SJSA1 (cell line): Measurements from ENCODE around the gene CFAP65. TPM values are rescaled to one million over a fixed set of nuclear protein-coding genes. Genes with fewer than 3 reads are reported as not detected.

ENCODE experiments used
- DNase-seq, 2 experiments: peaks; one replicate each; pipeline ENCODE4 v3.0.0-alpha.2; 2015 to 2020; ENCODE audit warnings: low spot score in 2 of 2, low read depth in 1 of 2
- H3K27ac ChIP-seq: fragments of 250-450 bp; sonication (Bioruptor Pico); 2 replicates; pipeline ENCODE4 v1.5.1; 2020; ENCODE audit warnings: mild to moderate bottlenecking, moderate library complexity
- H3K27me3 ChIP-seq: fragments of 250-450 bp; sonication (Bioruptor Pico); replicated peaks from 2 replicates; pipeline ENCODE4 v1.5.1; 2020; ENCODE audit warnings: mild to moderate bottlenecking, moderate library complexity
- H3K36me3 ChIP-seq: fragments of 250-450 bp; sonication (Bioruptor Pico); 2 replicates; pipeline ENCODE4 v1.5.1; 2020; ENCODE audit warnings: mild to moderate bottlenecking
- H3K4me1 ChIP-seq: fragments of 250-450 bp; sonication (Bioruptor Pico); replicated peaks from 2 replicates; pipeline ENCODE4 v1.6.1; 2021; ENCODE audit warnings: mild to moderate bottlenecking
- H3K4me3 ChIP-seq: fragments of 250-450 bp; sonication (Bioruptor Pico); 2 replicates; pipeline ENCODE4 v1.5.1; 2020; ENCODE audit warnings: mild to moderate bottlenecking
- H3K9me3 ChIP-seq: fragments of 250-450 bp; sonication (Bioruptor Pico); replicated peaks from 2 replicates; pipeline ENCODE4 v1.5.1; 2020; ENCODE audit warnings: mild to moderate bottlenecking
- total RNA-seq: library from RNA; depleted of rRNA; stranded (reverse); fragments of >200 nt; shearing (Covaris generic); gene quantifications from 2 replicates; pipeline ENCODE4 v1.2.3, GENCODE V29; 2014

CFAP65 gene
- total RNA-seq, 1 experiment from 2014 or later: not detected

DNA sequence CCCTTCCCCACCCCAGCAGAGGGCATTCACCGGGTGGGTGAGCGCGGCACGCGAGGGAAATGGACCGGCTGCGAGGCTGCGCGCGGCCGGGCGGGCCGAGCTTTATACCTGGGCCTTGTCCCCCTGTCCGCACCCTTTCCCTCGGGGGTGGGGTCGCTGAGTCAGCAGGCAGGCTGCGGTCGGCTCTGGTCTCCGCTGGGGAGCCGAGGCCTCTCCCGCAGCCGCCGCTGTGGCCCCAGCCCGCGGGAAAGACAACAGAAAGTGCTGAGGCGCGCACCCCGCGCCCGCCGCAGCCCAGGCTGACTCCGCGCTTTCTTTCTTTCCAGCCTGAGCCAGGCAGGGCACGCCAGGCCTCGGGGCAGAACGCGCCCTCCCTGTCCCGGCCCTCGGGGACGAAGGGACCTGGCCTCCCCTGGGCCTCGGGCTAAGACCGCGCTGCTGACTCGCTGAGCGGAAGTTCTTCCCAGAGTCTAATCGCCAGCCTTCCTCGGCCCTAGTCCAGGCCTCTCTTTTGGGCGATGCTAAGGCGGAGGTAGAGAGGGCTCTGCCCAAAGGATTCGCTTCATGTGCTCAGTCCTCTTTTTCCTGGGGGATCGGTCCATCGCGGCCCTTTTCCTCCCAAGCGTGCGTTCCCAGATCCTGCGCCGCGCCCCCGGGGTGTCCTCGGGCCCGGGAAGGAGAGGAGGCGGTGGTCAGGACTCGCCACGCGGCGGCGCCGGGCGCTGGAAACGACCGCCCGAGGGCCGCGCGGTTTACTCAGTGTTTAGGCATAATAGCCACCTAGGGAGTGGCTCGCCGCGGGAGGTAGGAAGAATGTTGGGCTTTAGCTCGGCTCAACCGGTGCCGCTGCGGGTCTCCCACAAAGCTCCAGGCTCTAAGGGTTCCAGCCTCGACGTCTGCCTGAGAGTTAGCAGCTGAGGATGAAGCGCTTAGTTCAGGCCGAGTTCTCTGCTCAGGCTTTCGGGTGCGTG lies 47.7 kb downstream of the CFAP65 start, which contains the start of gene CRYBA2:
Gene CRYBA2, minus strand, starts transcription at position 78 of the 971 bp plus-strand sequence. CDS start 246 bp downstream, outside the sequence.
- Histone ChIP-seq H3K4me3 (peak within 1 kb of the TSS; percentile 9), H3K27me3 (peaks cover 81% of the 10 kb centered on the region), H3K9me3 (no peaks in the 10 kb centered on the region; the same call in 1 of the 2 replicates), H3K27ac (no peak within 1 kb of the TSS), H3K36me3 (no peaks in the 10 kb centered on the region), H3K4me1 (peaks cover 19% of the 10 kb centered on the region)
- DNase-seq: peak in 1 of 2 experiments; percentile 26

DNA sequence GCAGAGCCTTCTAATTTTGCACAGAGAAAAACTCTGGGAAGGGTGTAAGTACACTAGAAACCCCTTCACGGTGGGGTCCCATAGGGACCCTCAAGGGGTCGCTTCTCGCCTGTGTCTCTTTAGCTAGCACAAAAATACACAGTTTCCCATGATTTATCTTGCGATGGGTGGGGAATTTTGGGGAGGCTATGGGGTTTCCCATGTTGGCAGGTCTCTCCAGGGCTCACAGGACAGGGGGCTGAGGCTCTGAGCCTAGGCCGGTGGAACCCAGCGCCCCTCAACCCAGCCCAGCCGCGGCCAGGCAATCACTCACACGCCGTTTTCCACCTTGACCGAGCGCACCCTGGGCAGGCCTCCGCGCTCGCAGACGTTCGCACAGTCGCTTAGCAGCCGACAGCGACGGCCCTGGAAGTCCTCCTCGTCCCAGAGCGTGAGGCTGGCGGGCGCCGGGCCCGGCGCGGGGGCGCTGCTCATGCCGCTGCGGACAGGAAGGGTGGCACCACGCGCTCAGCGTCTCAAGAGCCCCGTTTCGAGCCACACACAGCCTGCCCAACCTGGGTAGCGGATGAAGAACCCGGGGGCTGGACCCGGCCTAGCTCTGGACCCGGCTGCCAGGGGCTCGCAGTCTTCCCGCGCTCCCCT lies 48.5 kb downstream of the CFAP65 start:
- Histone ChIP-seq H3K36me3 (no peaks in the 10 kb centered on the region), H3K27ac (no peak overlapping the region), H3K9me3 (no peaks in the 10 kb centered on the region; the same call in 1 of the 2 replicates), H3K4me1 (peaks cover 19% of the 10 kb centered on the region), H3K4me3 (no peak overlapping the region), H3K27me3 (peaks cover 82% of the 10 kb centered on the region)
- no peak for DNase-seq

DNA sequence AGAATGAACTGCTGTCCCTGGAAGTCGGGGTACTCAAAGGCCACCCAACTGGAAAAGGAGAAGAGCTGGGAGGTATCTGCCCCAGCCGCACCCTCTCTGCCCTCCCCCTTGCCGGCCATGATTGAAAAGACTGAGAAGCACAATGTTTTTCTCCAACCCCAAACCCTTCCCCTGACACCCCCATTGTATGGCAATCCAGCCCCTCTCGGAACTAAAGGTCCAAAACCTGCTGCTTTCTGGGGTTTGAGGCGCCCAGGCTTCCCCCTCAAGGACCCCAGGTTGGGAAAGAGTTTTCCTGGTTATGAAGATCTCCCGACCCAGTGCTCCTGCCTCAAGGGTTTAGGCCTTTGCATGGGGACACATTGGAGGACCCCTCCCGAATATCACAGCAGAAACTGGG lies 49.1 kb downstream of the CFAP65 start:
- Histone ChIP-seq H3K4me1 (peaks cover 19% of the 10 kb centered on the region), H3K36me3 (no peaks in the 10 kb centered on the region), H3K27ac (no peak overlapping the region), H3K27me3 (peaks cover 89% of the 10 kb centered on the region), H3K4me3 (no peak overlapping the region), H3K9me3 (no peaks in the 10 kb centered on the region; the same call in 1 of the 2 replicates)
- no peak for DNase-seq

DNA sequence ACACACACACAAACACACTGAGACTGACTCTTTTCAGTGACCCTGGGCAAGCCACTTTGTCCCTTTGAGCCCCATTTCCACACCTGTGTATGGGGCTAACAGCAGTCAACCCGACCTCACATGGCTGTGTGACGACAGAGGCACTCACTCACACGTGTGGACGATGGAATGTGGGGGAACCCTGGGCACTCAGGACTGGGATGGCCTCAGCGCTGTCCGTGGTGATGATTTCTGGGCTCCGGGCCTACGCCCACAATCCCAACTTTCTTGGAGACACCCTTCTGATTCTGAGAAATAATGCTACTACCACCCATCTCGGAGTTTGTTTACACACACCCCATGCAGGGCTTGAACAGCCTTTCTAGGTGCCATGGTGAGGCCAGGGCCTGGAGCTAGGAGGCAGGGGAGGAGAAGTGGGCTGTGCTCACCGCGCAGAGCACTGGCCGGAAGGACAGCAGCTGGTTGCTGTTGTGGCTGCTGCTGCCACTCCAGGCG lies 49.6 kb downstream of the CFAP65 start:
- no peaks in the 10 kb centered on the region for H3K36me3 ChIP-seq
- no peak overlapping the region for H3K27ac ChIP-seq
- peaks cover 93% of the 10 kb centered on the region for H3K27me3 ChIP-seq
- peaks cover 19% of the 10 kb centered on the region for H3K4me1 ChIP-seq
- no peak overlapping the region for H3K4me3 ChIP-seq
- DNase-seq: no peak
- no peaks in the 10 kb centered on the region; the same call in 1 of the 2 replicates for H3K9me3 ChIP-seq

- no peak overlapping the region for H3K27ac ChIP-seq
- H3K9me3 ChIP-seq: no peaks in the 10 kb centered on the region; the same call in 1 of the 2 replicates
- DNase-seq: no peak
- H3K36me3 ChIP-seq: no peaks in the 10 kb centered on the region
- no peak overlapping the region for H3K4me3 ChIP-seq
- peaks cover 95% of the 10 kb centered on the region for H3K27me3 ChIP-seq
- peaks cover 15% of the 10 kb centered on the region for H3K4me1 ChIP-seq
Measured at GRCh38 chr2:218990612-218991011, 50.7 kb downstream of the CFAP65 start.

DNA sequence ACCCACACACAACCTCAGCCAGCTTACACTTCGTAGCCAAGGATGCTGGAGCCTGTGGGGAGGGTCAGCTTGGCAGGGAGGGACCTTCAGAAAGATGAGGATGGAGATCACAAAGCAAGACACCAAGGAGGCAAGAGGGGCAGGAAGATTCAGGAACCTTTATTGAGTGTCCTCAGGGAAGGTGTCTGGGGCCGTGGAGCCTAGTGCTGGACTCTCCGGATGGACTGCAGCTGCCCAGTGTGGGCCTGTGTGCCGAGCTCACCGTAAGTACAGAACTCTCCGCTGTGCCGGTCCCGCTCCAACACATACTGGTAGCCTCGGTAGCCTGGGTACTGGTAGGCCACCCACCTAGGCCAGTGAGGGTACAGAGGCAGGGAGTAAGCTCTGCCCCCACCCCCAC lies 51.3 kb downstream of the CFAP65 start:
- Histone ChIP-seq H3K27me3 (peaks cover 93% of the 10 kb centered on the region), H3K4me3 (no peak overlapping the region), H3K36me3 (no peaks in the 10 kb centered on the region), H3K4me1 (peaks cover 15% of the 10 kb centered on the region), H3K27ac (no peak overlapping the region), H3K9me3 (no peaks in the 10 kb centered on the region; the same call in 1 of the 2 replicates)
- DNase-seq: no peak

DNA sequence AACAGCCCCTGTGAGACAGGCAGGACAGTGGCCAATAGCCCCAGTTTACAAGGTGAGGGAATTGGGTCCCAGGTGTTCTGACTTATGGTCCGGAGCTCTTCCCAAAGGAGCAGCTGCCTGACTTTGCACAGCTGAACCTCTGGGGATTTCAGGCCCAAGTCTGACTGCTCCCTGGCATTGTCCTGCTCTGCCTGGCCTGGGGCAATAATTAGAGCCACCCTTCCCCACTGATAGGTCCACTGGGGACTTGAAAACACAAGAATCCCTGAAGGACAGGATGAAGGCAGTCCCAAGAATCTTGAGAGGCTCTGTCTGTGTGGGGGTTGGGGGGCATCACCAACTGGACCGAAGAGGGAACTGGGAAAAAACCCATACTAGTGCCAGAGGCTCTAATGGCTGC lies 52.7 kb downstream of the CFAP65 start:
- no peaks in the 10 kb centered on the region for H3K9me3 ChIP-seq
- H3K27me3 ChIP-seq: peaks cover 93% of the 10 kb centered on the region
- no peak for DNase-seq
- no peaks in the 10 kb centered on the region for H3K36me3 ChIP-seq
- H3K4me1 ChIP-seq: peaks cover 9% of the 10 kb centered on the region
- no peak overlapping the region for H3K27ac ChIP-seq
- H3K4me3 ChIP-seq: no peak overlapping the region

DNA sequence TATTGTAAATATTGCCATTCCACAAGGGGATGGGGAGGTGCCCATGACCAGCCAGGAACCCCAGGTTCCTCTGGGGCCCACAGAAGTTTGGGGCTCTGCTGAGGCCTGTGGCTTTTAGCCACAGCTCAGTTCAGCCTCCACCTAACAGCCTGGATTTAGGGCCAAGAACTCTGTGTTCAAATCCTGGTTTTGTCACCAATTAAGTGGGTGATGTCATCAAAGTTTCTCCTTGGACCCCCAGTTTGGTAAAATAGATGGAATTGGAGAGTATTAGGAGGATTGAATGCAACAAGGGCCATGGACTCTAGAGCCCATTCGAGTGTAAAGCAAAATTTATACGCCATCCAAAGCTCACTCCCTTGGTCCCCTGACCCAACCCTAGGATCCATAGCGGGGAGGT lies 53.2 kb downstream of the CFAP65 start:
- no peaks in the 10 kb centered on the region for H3K9me3 ChIP-seq
- no peak overlapping the region for H3K27ac ChIP-seq
- no peaks in the 10 kb centered on the region for H3K36me3 ChIP-seq
- H3K4me1 ChIP-seq: peaks cover 4% of the 10 kb centered on the region
- H3K27me3 ChIP-seq: peaks cover 93% of the 10 kb centered on the region
- no peak overlapping the region for H3K4me3 ChIP-seq
- DNase-seq: no peak

DNA sequence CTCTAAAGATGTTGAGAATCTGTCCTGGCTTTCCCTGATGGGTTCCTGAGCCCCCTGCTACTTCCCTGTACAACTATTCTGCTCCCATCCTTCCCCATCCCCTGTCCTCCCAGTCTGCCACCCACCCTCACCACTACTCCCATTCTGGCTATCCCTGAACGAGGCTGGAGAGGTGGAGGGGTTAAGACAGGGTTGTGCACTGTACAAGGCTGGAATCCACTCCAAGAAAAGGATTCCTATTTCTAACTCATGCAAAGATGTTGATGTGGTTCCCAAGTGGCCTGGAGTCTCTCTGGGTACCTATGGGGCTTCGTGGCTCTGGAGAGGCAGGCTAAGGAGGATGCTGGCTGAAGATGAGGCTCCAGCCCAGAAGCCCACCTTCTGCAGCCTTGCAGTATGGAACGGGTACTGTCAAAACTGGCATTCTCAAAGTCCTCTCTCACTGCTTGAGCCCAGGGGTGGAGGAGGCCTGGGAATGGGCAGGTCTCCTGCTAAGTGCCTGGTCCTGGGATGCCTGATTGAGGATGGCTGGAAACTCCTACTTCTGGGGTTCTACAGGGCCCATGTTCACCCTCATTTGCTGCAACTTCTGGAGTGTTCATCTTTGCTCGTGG lies 55.1 kb downstream of the CFAP65 start:
- H3K27me3 ChIP-seq: peaks cover 93% of the 10 kb centered on the region
- no peak for DNase-seq
- no peak overlapping the region for H3K27ac ChIP-seq
- H3K4me3 ChIP-seq: no peak overlapping the region
- H3K36me3 ChIP-seq: no peaks in the 10 kb centered on the region
- H3K9me3 ChIP-seq: no peaks in the 10 kb centered on the region
- H3K4me1 ChIP-seq: peaks cover 7% of the 10 kb centered on the region

DNA sequence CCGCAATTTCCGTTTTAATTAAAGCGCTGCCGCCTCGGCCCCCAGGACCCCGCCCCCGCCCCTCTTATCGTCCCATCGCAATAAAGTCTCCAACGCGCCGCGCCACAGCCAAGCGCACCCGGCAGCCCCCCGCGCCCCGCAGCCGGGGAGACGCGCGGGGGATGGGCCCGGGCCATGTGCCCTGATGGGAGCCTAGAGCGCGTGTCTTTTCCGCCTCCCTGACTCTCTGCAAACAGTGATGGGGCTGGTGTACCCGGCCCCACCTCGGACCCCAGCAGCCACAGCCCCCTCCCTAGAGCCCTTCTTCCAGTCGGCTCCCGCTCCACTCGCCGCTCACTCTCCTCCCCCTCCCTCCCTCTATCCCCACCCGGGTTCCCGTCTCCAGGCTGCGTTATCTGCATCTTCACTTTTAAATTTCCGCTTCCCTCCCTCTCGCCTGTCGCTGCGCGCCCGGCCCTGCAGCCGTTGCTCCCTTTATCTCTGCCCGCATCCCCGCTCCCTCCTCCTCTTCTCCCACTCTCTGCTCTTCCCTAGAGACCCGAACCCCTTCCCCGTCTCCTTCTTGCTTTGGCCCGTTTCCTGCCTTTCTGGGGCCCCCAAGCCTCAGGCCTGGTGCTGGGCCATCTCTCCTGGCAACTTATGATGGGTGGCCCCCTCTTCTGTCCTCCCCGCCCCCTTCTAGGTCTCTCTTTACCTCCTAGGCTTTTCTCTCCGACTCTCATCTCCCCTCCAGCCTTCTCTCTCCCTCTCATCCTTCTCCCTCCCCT lies 55.8 kb downstream of the CFAP65 start:
- Histone ChIP-seq H3K27me3 (peaks cover 92% of the 10 kb centered on the region), H3K27ac (no peak overlapping the region), H3K36me3 (no peaks in the 10 kb centered on the region), H3K4me3 (no peak overlapping the region), H3K4me1 (peaks cover 7% of the 10 kb centered on the region), H3K9me3 (no peaks in the 10 kb centered on the region)
- no peak for DNase-seq

DNA sequence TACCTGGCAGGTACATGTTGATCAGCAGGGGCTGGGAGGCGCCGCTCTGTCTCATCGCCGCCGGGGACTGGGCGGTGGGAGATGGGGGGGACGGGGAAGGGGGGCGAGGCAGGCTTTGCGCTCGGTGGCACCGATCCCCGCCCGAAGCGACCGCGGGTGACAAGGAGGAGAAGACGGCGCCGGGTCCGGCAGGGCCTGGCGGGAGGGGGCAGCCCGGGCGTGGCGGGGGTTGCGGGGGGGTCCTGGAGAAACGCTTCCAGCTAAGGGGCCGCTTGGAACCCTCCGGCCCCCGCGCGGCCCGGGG lies 56.3 kb downstream of the CFAP65 start, which contains the start of gene FEV:
Gene FEV, minus strand, starts transcription at position 164 of the 304 bp plus-strand sequence. Its CDS starts 109 bp downstream, at position 55.
- no peaks in the 10 kb centered on the region for H3K36me3 ChIP-seq
- H3K4me3 ChIP-seq: no peak within 1 kb of the TSS
- peaks cover 7% of the 10 kb centered on the region for H3K4me1 ChIP-seq
- no peak for DNase-seq
- no peaks in the 10 kb centered on the region for H3K9me3 ChIP-seq
- H3K27ac ChIP-seq: no peak within 1 kb of the TSS
- H3K27me3 ChIP-seq: peaks cover 89% of the 10 kb centered on the region

DNA sequence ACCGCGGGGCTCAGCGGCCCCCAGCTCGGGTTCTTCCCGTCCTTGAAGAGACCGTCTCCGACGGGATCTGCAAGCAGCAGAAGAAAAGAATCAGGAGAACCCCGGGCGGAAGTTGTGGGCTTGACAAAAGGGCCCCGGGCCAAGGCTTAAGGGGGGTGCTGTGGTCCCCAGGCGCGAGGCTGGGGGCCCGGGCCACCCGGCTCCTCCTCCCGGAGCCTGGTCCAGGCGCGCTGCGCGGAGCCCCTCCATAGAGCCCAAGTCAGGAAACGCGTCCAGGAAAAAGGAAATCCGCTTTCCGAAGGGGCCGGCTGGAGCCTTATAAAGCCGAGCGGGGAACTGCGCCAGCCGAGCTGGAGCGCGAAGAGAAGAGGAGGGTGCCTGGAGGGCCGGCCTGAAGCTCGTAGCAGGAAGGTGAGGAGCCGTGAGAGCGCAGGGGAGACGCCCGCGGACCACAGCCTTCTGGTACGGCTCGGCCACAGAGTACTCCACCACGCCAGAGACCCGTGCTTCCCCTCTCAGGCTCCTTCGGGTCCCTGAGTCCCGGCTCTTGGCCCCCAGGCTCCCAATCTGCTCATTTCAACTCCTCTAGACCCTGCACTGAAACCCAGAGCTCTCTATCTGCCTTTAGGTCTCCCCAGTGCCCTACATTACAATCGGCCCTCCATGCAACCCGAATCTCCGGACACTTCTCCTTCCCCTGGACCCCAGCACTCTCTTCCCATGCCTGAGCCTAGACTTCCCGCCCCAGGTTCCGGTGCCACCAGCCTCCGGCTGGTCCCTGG lies 56.9 kb downstream of the CFAP65 start:
- no peak overlapping the region for H3K27ac ChIP-seq
- no peak for DNase-seq

More for the DNA sequence above, 56.9 kb downstream of the CFAP65 start:
- Histone ChIP-seq H3K4me3 (no peak overlapping the region), H3K4me1 (peaks cover 7% of the 10 kb centered on the region), H3K9me3 (no peaks in the 10 kb centered on the region), H3K27me3 (peaks cover 86% of the 10 kb centered on the region), H3K36me3 (no peaks in the 10 kb centered on the region)
